Prostate gland (tissue), 2 donors: ENCODE data around the gene RASIP1. TPM values are rescaled to one million over a fixed set of nuclear protein-coding genes. Genes with fewer than 3 reads are reported as not detected.

ENCODE experiments used
- DNase-seq: peaks from one replicate; pipeline ENCODE4 v3.0.0-alpha.2; 2019; ENCODE audit warnings: low spot score
- H3K27ac ChIP-seq, 2 donors: fragments of 200-600 bp; sonication (generic); 2 replicates each; pipeline ENCODE4 v1.5.1; 2017 to 2019
- H3K27me3 ChIP-seq: fragments of 200-600 bp; sonication (generic); replicated peaks from 2 replicates; pipeline ENCODE4 v1.5.1; 2019; ENCODE audit not compliant: insufficient read depth
- H3K36me3 ChIP-seq, 2 donors: fragments of 200-600 bp; sonication (generic); 1 replicate in 1 of 2; 2 replicates in 1 of 2; pipeline versions ENCODE4 v1.5.1 to v1.8.1; 2017 to 2019
- H3K4me1 ChIP-seq: fragments of 200-600 bp; sonication (generic); replicated peaks from 2 replicates; pipeline ENCODE4 v1.5.1; 2019
- H3K4me3 ChIP-seq, 2 donors: fragments of 200-600 bp; sonication (generic); 2 replicates each; pipeline ENCODE4 v1.5.1; 2017 to 2019
- H3K9me3 ChIP-seq: fragments of 200-600 bp; sonication (generic); 2 replicates; pipeline ENCODE4 v1.5.1; 2017
- POLR2A ChIP-seq: fragments of 450-650 bp; IDR thresholded peaks from one replicate; pipeline ENCODE4 v1.6.1; 2016; ENCODE audit warnings: antibody characterized with exemption, mild to moderate bottlenecking
- POLR2AphosphoS5 ChIP-seq: sonication (generic); formaldehyde crosslinking; IDR thresholded peaks from one replicate; pipeline ENCODE4 v1.6.1; 2017; ENCODE audit warnings: antibody characterized with exemption
- WGBS: methylation state at CpG from one replicate; pipeline ENCODE4 v1.1.5; 2018; 5-methylcytosine and 5-hydroxymethylcytosine counted together
- intact Hi-C: fragments of 100-400 bp; cut with DNase I; formaldehyde crosslinking; loops from one replicate; pipeline ENCODE4 v1.14.2; 2022
- total RNA-seq, 2 donors: library from RNA; depleted of rRNA; stranded (reverse); fragments of >200 nt; gene quantifications; one replicate each; pipeline ENCODE4 v1.1.0, GENCODE V29; 2016
- TF ChIP-seq, protein P1 (sequence below), 4 experiments: fragments of 200-600 bp in 2 of 4; fragments of 450-650 bp in 2 of 4; sonication (generic) in 2 of 4; IDR thresholded peaks; 1 replicate in 3 of 4; 2 replicates in 1 of 4; pipeline ENCODE4 v1.5.1; 2016 to 2019; ENCODE audit warnings: antibody characterized with exemption in 4 of 4, mild to moderate bottlenecking in 2 of 4, moderate library complexity in 2 of 4

The RASIP1 gene
- total RNA-seq, 2 donors from 2014 or later, result 9.1 to 16.2 TPM

GRCh38 chr19:48738557-48739403 is 1.6 kb downstream of the RASIP1 start:
- peak overlapping the region; percentile 38 to 40 for H3K4me3 ChIP-seq
- TF ChIP-seq, protein P1, sequence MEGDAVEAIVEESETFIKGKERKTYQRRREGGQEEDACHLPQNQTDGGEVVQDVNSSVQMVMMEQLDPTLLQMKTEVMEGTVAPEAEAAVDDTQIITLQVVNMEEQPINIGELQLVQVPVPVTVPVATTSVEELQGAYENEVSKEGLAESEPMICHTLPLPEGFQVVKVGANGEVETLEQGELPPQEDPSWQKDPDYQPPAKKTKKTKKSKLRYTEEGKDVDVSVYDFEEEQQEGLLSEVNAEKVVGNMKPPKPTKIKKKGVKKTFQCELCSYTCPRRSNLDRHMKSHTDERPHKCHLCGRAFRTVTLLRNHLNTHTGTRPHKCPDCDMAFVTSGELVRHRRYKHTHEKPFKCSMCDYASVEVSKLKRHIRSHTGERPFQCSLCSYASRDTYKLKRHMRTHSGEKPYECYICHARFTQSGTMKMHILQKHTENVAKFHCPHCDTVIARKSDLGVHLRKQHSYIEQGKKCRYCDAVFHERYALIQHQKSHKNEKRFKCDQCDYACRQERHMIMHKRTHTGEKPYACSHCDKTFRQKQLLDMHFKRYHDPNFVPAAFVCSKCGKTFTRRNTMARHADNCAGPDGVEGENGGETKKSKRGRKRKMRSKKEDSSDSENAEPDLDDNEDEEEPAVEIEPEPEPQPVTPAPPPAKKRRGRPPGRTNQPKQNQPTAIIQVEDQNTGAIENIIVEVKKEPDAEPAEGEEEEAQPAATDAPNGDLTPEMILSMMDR (IDR thresholded peaks at IDR 0.05), result peak; percentile 41 to 78 (median 62)
- TF ChIP-seq POLR2A, result peak; percentile 26
- no peak for TF ChIP-seq POLR2AphosphoS5
- H3K9me3 ChIP-seq, result no peaks in the 10 kb centered on the region
- WGBS, result 2% methylated on average over 46 of the region's 96 CpGs
- peak; percentile 94 for DNase-seq
- H3K4me1 ChIP-seq, result peaks cover 7% of the 10 kb centered on the region
- H3K36me3 ChIP-seq, result no peaks in the 10 kb centered on the region
- H3K27me3 ChIP-seq, result no peaks in the 10 kb centered on the region
- H3K27ac ChIP-seq, result peak overlapping the region; percentile 61 to 71
- intact Hi-C loops, result loop anchor here (10.0 kb wide), 1 partner anchor 64 kb away; the partner anchor contains the start of gene NTN5

- H3K9me3 ChIP-seq, result no peaks in the 10 kb centered on the region
- no peak overlapping the region for H3K27ac ChIP-seq
- TF ChIP-seq POLR2AphosphoS5 (no peak), POLR2A (no peak)
- TF ChIP-seq, protein P1 (IDR thresholded peaks at IDR 0.05), result no peak
- DNase-seq, result no peak
- H3K4me3 ChIP-seq, result no peak overlapping the region
- intact Hi-C loops, result loop anchor here (10.0 kb wide), 1 partner anchor 63 kb away; the partner anchor contains the start of gene NTN5
- no peaks in the 10 kb centered on the region for H3K36me3 ChIP-seq
- no peaks in the 10 kb centered on the region for H3K27me3 ChIP-seq
- WGBS, result 69% methylated on average over 22 of the region's 22 CpGs
- peaks cover 7% of the 10 kb centered on the region for H3K4me1 ChIP-seq
Measured at GRCh38 chr19:48737360-48737998, 2.9 kb downstream of the RASIP1 start.

GRCh38 chr19:48735031-48735615 is 5.3 kb downstream of the RASIP1 start:
- 23% methylated on average over 38 of the region's 38 CpGs for WGBS
- DNase-seq, result no peak
- Histone ChIP-seq H3K4me3 (no peak overlapping the region), H3K9me3 (no peaks in the 10 kb centered on the region), H3K27me3 (no peaks in the 10 kb centered on the region), H3K4me1 (peaks cover 7% of the 10 kb centered on the region), H3K36me3 (no peaks in the 10 kb centered on the region), H3K27ac (no peak overlapping the region)
- intact Hi-C loops, result loop anchor here (10.0 kb wide), 1 partner anchor 60 kb away; the partner anchor contains the start of gene NTN5
- no peak for TF ChIP-seq POLR2AphosphoS5
- no peak for TF ChIP-seq POLR2A
- TF ChIP-seq, protein P1 (IDR thresholded peaks at IDR 0.05), result no peak

- H3K4me3 ChIP-seq, result no peak overlapping the region
- no peak overlapping the region for H3K27ac ChIP-seq
- DNase-seq, result no peak
- no peaks in the 10 kb centered on the region for H3K27me3 ChIP-seq
- H3K36me3 ChIP-seq, result no peaks in the 10 kb centered on the region
- TF ChIP-seq, protein P1 (IDR thresholded peaks at IDR 0.05), result no peak
- TF ChIP-seq POLR2AphosphoS5 (no peak), POLR2A (no peak)
- intact Hi-C loops, result loop anchor here (10.0 kb wide), 1 partner anchor 60 kb away; the partner anchor contains the start of gene NTN5
- WGBS, result 96% methylated on average over 9 of the region's 9 CpGs
- H3K9me3 ChIP-seq, result no peaks in the 10 kb centered on the region
- H3K4me1 ChIP-seq, result peaks cover 6% of the 10 kb centered on the region
Measured at GRCh38 chr19:48734625-48735024, 5.8 kb downstream of the RASIP1 start.
